MM.1S (cell line): ENCODE results near the gene WDR83.
"Not testable (repeated sequence)": the region's sequence is repeated elsewhere in the genome, so short reads cannot be mapped to it uniquely, and the experiment has no call there.

Source experiments
- DNase-seq: peaks from one replicate; pipeline ENCODE4 v3.0.0-alpha.2; 2015
- H2AFZ ChIP-seq: fragments of 300-600 bp; sonication (generic); 2 replicates; pipeline ENCODE4 v1.6.0; 2016; ENCODE audit warnings: antibody characterized with exemption, low read length
- H3F3A ChIP-seq: fragments of 300-600 bp; sonication (generic); 2 replicates; pipeline ENCODE4 v1.6.1; 2016; ENCODE audit warnings: mild to moderate bottlenecking, antibody characterized with exemption, low read length, moderate library complexity, mixed read lengths; ENCODE audit not compliant: insufficient read depth
- H3K27ac ChIP-seq: fragments of 300-600 bp; sonication (generic); 2 replicates; pipeline ENCODE4 v1.5.1; 2016; ENCODE audit warnings: mild to moderate bottlenecking, low read length
- H3K27me3 ChIP-seq: fragments of 300-600 bp; sonication (generic); replicated peaks from 2 replicates; pipeline ENCODE4 v1.6.0; 2016; ENCODE audit warnings: low read length; ENCODE audit not compliant: insufficient read depth
- H3K36me3 ChIP-seq: fragments of 300-600 bp; sonication (generic); replicated peaks from 2 replicates; pipeline ENCODE4 v1.6.1; 2016; ENCODE audit warnings: mild to moderate bottlenecking, low read length, mixed read lengths; ENCODE audit not compliant: insufficient read depth
- H3K4me1 ChIP-seq: fragments of 300-600 bp; sonication (generic); 2 replicates; pipeline ENCODE4 v1.6.1; 2016; ENCODE audit warnings: low read length, mixed read lengths
- H3K4me2 ChIP-seq: fragments of 300-600 bp; sonication (generic); 2 replicates; pipeline ENCODE4 v1.6.0; 2016; ENCODE audit warnings: low read depth, low read length
- H3K4me3 ChIP-seq: fragments of 300-600 bp; sonication (generic); 2 replicates; pipeline ENCODE4 v1.5.1; 2016; ENCODE audit warnings: low read length, mixed read lengths
- H3K79me2 ChIP-seq: fragments of 300-600 bp; sonication (generic); 2 replicates; pipeline ENCODE4 v1.6.1; 2016; ENCODE audit warnings: mixed run types, low read length, mixed read lengths
- H3K9ac ChIP-seq: fragments of 300-600 bp; sonication (generic); 2 replicates; pipeline ENCODE4 v1.6.1; 2016; ENCODE audit warnings: low read length, mixed read lengths
- H3K9me2 ChIP-seq: fragments of 300-600 bp; sonication (generic); replicated peaks from 2 replicates; pipeline ENCODE4 v1.6.1; 2016; ENCODE audit warnings: mild to moderate bottlenecking, low read length, mixed read lengths; ENCODE audit not compliant: insufficient read depth
- H3K9me3 ChIP-seq: fragments of 300-600 bp; sonication (generic); replicated peaks from 2 replicates; pipeline ENCODE4 v1.6.1; 2016; ENCODE audit warnings: mild to moderate bottlenecking, low read length, mixed read lengths; ENCODE audit not compliant: insufficient read depth
- H4K20me1 ChIP-seq: fragments of 300-600 bp; sonication (generic); 2 replicates; pipeline ENCODE4 v1.6.1; 2016; ENCODE audit warnings: mild to moderate bottlenecking, low read length, moderate library complexity, mixed read lengths; ENCODE audit not compliant: insufficient read depth
- EZH2 ChIP-seq: fragments of 300-600 bp; sonication (generic); optimal IDR thresholded peaks from 2 replicates; pipeline ENCODE3; 2017; ENCODE audit warnings: low read depth, mild to moderate bottlenecking, antibody characterized with exemption, low read length, mixed read lengths
- EZH2phosphoT487 ChIP-seq: fragments of 300-600 bp; sonication (generic); IDR thresholded peaks from 2 replicates; pipeline ENCODE4 v1.6.1; 2018; ENCODE audit warnings: antibody characterized with exemption, low read length
- TF ChIP-seq, protein P1 (sequence below): fragments of 300-600 bp; sonication (generic); IDR thresholded peaks from 2 replicates; pipeline ENCODE4 v1.5.1; 2016; ENCODE audit warnings: antibody characterized with exemption, low read length, mixed read lengths

The WDR83 gene, protein sequence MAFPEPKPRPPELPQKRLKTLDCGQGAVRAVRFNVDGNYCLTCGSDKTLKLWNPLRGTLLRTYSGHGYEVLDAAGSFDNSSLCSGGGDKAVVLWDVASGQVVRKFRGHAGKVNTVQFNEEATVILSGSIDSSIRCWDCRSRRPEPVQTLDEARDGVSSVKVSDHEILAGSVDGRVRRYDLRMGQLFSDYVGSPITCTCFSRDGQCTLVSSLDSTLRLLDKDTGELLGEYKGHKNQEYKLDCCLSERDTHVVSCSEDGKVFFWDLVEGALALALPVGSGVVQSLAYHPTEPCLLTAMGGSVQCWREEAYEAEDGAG

DNA sequence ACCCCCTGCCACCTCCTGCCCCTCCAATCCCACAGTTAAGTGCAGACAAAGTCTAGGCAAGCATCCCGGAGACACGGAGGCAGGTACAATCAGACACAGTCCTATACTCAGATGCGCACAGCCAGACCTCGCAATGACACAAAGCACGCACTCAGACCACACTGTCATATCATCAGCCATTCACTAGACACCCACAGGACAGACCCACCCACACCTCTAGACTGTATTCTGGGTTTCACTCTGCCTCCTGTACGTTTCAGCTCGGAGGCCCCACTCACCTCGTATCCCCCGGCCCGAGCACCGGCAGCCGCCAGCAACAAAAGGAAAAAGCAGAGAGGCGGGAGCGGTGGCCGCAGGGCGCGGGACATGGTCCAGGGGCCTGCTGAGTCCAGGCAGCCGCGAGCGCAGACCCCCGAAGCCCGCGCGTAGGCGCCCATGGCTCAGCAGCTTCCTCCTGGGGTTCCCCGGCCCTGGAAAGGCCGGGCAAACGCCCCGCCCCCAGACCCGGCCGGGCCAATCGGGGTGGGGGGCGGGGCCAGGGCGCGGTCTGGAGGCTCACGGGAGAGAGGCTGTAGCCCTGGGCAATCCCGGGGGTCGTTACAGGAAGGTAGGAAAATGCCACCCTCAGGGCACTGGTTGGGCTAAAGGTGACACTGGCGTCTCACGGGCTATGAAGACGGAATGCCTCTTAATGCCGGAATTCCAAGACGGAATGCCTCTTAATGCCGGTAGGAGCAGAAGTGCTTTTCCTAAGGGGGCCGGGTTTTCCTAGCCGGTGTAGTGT lies at the start of gene WDR83, which contains the start of gene MAN2B1:
WDR83 (plus strand) TSS at position 543 of the 784 bp plus-strand sequence. CDS start 2,984 bp downstream, outside the sequence.
MAN2B1 (minus strand) TSS at position 478 of the 784 bp plus-strand sequence; CDS start at position 437, 41 bp downstream.
- no peak for TF ChIP-seq EZH2phosphoT487
- TF ChIP-seq, protein P1, sequence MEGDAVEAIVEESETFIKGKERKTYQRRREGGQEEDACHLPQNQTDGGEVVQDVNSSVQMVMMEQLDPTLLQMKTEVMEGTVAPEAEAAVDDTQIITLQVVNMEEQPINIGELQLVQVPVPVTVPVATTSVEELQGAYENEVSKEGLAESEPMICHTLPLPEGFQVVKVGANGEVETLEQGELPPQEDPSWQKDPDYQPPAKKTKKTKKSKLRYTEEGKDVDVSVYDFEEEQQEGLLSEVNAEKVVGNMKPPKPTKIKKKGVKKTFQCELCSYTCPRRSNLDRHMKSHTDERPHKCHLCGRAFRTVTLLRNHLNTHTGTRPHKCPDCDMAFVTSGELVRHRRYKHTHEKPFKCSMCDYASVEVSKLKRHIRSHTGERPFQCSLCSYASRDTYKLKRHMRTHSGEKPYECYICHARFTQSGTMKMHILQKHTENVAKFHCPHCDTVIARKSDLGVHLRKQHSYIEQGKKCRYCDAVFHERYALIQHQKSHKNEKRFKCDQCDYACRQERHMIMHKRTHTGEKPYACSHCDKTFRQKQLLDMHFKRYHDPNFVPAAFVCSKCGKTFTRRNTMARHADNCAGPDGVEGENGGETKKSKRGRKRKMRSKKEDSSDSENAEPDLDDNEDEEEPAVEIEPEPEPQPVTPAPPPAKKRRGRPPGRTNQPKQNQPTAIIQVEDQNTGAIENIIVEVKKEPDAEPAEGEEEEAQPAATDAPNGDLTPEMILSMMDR, result no peak
- no peak for TF ChIP-seq EZH2
- Histone ChIP-seq H3K9ac (peak within 1 kb of the TSS; percentile 78), H3F3A (no peaks in the 10 kb centered on the region), H3K27me3 (no peaks in the 10 kb centered on the region), H3K9me3 (no peaks in the 10 kb centered on the region), H3K27ac (no peak within 1 kb of the TSS), H3K4me1 (peaks cover 22% of the 10 kb centered on the region), H3K4me2 (peak within 1 kb of the TSS; percentile 88), H3K79me2 (peaks cover 53% of the 10 kb centered on the region), H2AFZ (peak within 1 kb of the TSS; percentile 95), H3K9me2 (no peaks in the 10 kb centered on the region), H4K20me1 (no peaks in the 10 kb centered on the region), H3K36me3 (no peaks in the 10 kb centered on the region), H3K4me3 (peak within 1 kb of the TSS; percentile 95)
- DNase-seq, result peak; percentile 79

DNA sequence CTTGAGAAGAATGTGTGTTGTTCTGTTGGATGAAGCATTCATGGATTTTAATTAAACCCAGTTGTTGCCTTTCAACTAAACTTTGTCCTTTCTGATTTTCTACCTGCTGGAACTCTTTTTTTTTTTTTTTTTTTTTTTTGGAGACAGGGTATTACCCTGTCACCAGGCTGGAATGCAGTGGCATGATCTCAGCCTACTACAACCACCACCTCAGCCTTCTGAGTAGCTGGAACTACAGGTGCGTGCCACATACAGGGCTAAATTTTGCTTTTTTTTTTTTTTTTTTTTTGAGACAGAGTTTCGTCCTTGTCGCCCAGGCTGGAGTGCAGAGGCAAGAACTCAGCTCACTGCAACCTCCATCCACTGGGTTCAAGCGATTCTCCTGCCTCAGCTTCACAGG lies 49.0 kb upstream of the WDR83 start:
- Histone ChIP-seq H3K36me3 (peaks cover 8% of the 10 kb centered on the region; the same call in 1 of the 2 replicates), H3K9ac (no peak overlapping the region), H3K4me1 (peaks cover 9% of the 10 kb centered on the region; the same call in 1 of the 2 replicates), H3K4me2 (no peak overlapping the region), H3K9me3 (no peaks in the 10 kb centered on the region), H4K20me1 (no peaks in the 10 kb centered on the region), H3K9me2 (no peaks in the 10 kb centered on the region), H3K79me2 (peaks cover 76% of the 10 kb centered on the region), H2AFZ (no peak overlapping the region), H3F3A (peaks cover 15% of the 10 kb centered on the region), H3K27ac (no peak overlapping the region), H3K4me3 (no peak overlapping the region), H3K27me3 (no peaks in the 10 kb centered on the region)
- TF ChIP-seq EZH2phosphoT487, result no peak
- TF ChIP-seq, protein P1, result no peak
- TF ChIP-seq EZH2, result no peak
- DNase-seq, result no peak

DNA sequence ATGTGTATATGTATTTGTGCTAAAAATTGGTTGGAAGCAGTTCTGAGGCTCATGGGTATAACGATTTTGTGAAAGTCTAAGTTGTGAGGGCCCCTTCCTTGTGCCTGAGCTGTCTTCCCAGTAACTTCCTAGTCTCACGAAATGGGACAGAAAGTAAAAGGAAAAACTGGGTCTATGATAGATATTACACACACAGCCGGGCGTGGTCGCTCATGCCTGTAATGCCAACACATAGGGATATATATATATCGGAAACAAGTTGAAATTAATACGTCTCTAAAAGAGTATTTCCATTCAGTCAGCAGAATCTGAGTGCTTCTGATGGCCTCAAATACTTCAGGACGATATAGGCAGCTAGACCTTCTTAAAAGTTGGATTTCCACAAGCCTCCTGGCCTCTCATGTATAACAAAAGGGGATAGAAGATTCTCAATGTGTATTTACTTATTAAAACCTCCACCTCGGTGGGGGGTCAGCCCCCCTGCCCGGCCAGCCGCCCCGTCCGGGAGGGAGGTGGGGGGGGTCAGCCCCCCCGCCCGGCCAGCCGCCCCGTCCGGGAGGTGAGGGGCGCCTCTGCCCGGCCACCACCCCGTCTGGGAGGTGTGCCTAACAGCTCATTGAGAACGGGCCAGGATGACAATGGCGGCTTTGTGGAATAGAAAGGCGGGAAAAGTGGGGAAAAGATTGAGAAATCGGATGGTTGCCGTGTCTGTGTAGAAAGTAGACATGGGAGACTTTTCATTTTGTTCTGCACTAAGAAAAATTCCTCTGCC lies 45.2 kb upstream of the WDR83 start:
- not testable (repeated sequence) for H2AFZ ChIP-seq, H3K27ac ChIP-seq, H3F3A ChIP-seq, H3K4me3 ChIP-seq, H3K4me1 ChIP-seq, DNase-seq, H3K4me2 ChIP-seq, H3K9me2 ChIP-seq, H3K27me3 ChIP-seq, H3K9me3 ChIP-seq, H3K9ac ChIP-seq, H4K20me1 ChIP-seq
- H3K36me3 ChIP-seq, result peaks cover 11% of the 10 kb centered on the region
- peaks cover 67% of the 10 kb centered on the region for H3K79me2 ChIP-seq
